Measurements from ENCODE around the gene PLXDC1.

DNA sequence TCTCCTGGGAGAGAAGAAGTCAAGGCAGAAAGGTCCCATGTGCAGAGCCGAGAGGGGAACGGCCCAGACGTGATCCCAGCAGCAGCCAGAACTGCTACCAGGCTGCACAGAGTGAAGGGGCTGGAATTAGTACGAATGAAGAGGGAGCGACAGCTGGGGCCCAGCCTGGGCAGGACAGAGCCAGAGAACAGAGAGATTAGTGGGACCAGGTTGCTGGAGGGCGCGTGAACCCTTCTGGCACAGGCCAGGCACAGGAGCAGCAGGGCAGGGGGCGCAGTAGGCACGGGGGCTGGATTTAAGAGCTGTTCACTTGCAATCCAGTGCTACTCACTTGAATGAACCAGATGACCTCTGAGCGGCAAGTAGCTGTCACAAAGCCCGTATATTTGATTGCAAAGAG lies 66.9 kb downstream of the PLXDC1 start:
- TF ChIP-seq POLR2A (IDR thresholded peaks at IDR 0.05): no peak
- TF ChIP-seq, protein P1, sequence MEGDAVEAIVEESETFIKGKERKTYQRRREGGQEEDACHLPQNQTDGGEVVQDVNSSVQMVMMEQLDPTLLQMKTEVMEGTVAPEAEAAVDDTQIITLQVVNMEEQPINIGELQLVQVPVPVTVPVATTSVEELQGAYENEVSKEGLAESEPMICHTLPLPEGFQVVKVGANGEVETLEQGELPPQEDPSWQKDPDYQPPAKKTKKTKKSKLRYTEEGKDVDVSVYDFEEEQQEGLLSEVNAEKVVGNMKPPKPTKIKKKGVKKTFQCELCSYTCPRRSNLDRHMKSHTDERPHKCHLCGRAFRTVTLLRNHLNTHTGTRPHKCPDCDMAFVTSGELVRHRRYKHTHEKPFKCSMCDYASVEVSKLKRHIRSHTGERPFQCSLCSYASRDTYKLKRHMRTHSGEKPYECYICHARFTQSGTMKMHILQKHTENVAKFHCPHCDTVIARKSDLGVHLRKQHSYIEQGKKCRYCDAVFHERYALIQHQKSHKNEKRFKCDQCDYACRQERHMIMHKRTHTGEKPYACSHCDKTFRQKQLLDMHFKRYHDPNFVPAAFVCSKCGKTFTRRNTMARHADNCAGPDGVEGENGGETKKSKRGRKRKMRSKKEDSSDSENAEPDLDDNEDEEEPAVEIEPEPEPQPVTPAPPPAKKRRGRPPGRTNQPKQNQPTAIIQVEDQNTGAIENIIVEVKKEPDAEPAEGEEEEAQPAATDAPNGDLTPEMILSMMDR (IDR thresholded peaks at IDR 0.05): no peak
- TF ChIP-seq POLR2AphosphoS5 (IDR thresholded peaks at IDR 0.05): no peak
